Esophagus mucosa (tissue), 1 donor: ENCODE measurements around the gene NUFIP2. TPM values are rescaled to one million over a fixed set of nuclear protein-coding genes. Genes with fewer than 3 reads are reported as not detected.
"Not testable (repeated sequence)": the region's sequence is repeated elsewhere in the genome, so short reads cannot be mapped to it uniquely, and the experiment has no call there.

Experiments used
- ATAC-seq: fragments of 200-7000 bp; cut with Tn5 transposase; one replicate; pipeline ENCODE4 v1.9.1; 2020
- total RNA-seq: library from RNA; stranded (reverse); gene quantifications from one replicate; pipeline ENCODE4 v1.2.4, GENCODE V29; 2023
- donor health status: DM: yes; HTN: yes; CAD: no.

The NUFIP2 gene
- total RNA-seq, 1 donor from 2014 or later: 35.0 TPM

- ATAC-seq: no peak
Measured at GRCh38 chr17:29279397-29280070, 14.4 kb downstream of the NUFIP2 start.

GRCh38 chr17:29278692-29279091 lies 15.3 kb downstream of the NUFIP2 start:
- ATAC-seq: no peak

- no peak for ATAC-seq
Measured at GRCh38 chr17:29273924-29274323, 20.0 kb downstream of the NUFIP2 start.

GRCh38 chr17:29271980-29272379 lies 22.0 kb downstream of the NUFIP2 start:
- not testable (repeated sequence) for ATAC-seq

GRCh38 chr17:29263916-29264315 lies 30.0 kb downstream of the NUFIP2 start:
- ATAC-seq: no peak

- no peak for ATAC-seq
Measured at GRCh38 chr17:29257756-29258155, 36.2 kb downstream of the NUFIP2 start.

- ATAC-seq: no peak
Measured at GRCh38 chr17:29256735-29257466, 37.0 kb downstream of the NUFIP2 start.

GRCh38 chr17:29255926-29256522 lies 37.9 kb downstream of the NUFIP2 start:
- no peak for ATAC-seq

GRCh38 chr17:29253037-29253436 lies 40.9 kb downstream of the NUFIP2 start:
- ATAC-seq: no peak

- ATAC-seq: peak; percentile 20
Measured at GRCh38 chr17:29252101-29252791, 41.7 kb downstream of the NUFIP2 start.

GRCh38 chr17:29251184-29251583 lies 42.8 kb downstream of the NUFIP2 start:
- ATAC-seq: peak; percentile 12

- ATAC-seq: no peak
Measured at GRCh38 chr17:29250666-29251065, 43.3 kb downstream of the NUFIP2 start.

GRCh38 chr17:29248845-29249244 lies 45.1 kb downstream of the NUFIP2 start:
- ATAC-seq: no peak

GRCh38 chr17:29247219-29247618 lies 46.7 kb downstream of the NUFIP2 start:
- no peak for ATAC-seq

- ATAC-seq: peak; percentile 62
Measured at GRCh38 chr17:29246628-29247027, 47.3 kb downstream of the NUFIP2 start, which contains the start of gene CRYBA1. Gene CRYBA1, plus strand, starts transcription at chr17:29246859. Its CDS starts 5 bp downstream, at chr17:29246864.

- ATAC-seq: no peak
Measured at GRCh38 chr17:29245401-29245800, 48.5 kb downstream of the NUFIP2 start.

GRCh38 chr17:29243792-29244191 lies 50.2 kb downstream of the NUFIP2 start:
- no peak for ATAC-seq

GRCh38 chr17:29242790-29243189 lies 51.2 kb downstream of the NUFIP2 start:
- ATAC-seq: no peak

- no peak for ATAC-seq
Measured at GRCh38 chr17:29242051-29242450, 51.9 kb downstream of the NUFIP2 start.

- peak; percentile 96 for ATAC-seq
Measured at GRCh38 chr17:29240968-29241963, 52.7 kb downstream of the NUFIP2 start.

- no peak for ATAC-seq
Measured at GRCh38 chr17:29240477-29240876, 53.5 kb downstream of the NUFIP2 start.
